Measurements from ENCODE around the gene GRM2.

Gene GRM2

DNA sequence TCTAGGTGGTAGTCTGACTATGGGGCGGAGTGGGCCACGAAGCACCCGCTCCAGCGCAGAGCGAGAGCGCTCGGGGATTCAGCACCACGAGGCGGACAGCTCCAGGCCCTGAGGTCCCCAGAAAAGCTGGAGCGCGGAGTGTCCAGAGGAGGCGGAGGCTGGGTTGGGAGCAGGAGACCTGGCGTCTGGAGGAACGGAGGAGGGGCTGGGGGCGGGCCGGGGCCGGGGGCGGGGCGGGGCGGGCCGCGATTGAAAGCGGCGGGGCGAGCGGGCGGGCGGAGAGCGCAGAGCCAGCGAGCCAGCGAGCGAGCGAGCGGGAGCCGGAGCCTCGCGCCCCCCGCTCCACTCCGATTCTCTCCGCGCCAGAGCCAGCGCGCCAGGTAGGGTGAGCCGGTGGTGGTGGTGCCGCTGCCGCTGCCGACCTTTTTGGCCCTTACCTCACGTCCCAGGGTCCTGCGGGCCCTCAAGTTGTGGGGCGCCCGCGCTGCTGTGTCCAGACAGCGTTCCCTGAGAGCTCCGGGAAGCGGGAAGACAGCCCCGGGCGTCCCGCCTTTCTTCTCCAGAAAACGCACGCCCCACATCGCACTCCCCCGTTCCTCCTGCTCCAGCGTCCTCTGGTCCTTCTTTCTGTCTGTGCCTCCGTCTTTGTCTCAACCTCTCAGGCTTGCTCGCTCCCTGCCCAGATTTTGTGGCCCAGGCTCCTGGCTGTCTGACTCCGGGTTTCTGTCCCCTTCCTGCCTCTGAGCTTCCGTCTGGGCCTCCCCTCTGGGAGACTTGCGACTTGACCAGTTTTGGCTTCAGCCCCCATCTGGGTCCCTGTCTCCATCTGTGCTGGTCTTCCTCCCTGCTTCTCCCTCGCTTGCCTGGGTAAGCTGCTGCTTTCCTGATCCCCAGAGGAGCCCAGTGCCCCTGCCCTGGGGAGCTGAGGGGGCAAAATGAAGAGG, at the start of gene GRM2:
TSS of gene GRM2 (plus strand) at position 281 of the 944 bp plus-strand sequence. CDS start 1,916 bp downstream, outside the sequence.
- peak; percentile 44 for DNase-seq

DNA sequence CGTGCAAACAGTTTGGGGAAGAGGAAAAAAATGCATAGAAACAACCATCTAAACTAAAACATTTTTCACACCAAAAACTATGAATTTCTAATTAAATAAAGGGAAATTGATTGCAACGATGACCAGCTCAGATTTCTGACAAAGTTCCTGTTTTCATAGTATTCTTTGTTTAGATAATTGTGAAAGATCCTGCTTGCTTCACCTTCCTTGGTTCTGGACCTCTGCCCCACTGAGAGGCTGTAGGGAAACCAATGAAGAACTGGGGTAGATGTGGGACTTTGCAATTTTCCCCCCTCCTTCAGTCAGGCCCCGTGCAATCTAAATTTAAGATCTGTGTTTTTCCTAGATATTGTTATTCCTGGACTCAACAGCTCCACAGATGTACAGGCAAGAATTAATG, 49.6 kb upstream of the GRM2 start:
- no peak for DNase-seq

DNA sequence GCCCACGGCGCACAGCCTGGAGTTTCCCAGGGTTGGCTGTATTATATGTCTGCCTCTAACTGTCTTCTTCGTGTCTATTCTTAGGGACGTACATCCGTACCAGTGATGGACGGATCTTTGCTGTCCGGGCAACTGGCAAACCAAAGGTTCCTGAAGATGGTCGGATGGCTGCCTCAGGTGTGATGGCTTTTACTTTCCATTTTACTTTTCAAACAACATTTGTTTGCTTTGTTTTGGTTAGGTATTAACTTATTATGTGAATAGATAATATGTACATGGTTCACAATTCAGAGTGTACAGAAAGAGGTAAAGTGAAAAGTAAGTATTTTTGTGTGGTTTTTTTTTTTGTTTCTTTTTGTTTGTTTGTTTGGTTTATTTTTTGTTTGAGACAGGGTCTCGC, 46.9 kb upstream of the GRM2 start:
- no peak for DNase-seq

DNA sequence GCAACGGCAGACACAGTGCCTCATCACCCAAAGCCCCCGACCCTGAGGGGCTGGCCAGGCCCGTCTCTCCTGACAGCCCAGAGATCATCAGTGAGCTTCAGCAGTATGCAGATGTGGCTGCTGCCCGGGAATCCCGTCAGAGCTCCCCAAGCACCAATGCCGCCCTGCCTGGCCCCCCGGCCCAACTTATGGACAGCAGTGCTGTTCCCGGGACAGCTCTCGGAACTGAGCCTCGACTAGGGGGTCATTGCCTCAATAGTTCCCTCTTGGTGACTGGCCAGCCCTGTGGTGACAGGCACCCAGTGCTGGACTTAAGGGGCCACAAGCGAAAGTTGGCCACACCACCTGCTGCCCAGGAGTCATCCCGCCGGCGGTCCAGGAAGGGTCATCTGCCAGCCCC, 44.4 kb upstream of the GRM2 start:
- DNase-seq = no peak

DNA sequence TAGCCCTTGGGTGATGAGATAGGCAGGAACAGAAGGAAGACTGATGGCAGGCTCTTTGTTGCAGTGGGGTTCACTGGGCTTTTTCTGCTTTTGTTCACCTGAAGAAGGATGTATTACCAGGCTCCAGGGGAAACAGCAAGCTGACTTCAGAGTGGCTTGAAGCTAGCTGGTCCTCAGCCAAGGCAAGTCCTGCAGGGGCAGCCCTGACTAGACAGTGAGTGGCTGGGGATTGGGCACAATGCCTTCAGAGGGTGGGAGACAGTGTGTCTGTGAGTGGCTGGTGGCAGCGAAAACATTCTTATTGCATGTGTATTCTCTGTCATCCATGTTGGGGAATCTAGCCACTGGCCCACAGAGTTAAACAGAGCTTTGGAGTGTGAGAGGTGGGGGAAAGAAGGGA, 38.1 kb upstream of the GRM2 start:
- DNase-seq = no peak

DNA sequence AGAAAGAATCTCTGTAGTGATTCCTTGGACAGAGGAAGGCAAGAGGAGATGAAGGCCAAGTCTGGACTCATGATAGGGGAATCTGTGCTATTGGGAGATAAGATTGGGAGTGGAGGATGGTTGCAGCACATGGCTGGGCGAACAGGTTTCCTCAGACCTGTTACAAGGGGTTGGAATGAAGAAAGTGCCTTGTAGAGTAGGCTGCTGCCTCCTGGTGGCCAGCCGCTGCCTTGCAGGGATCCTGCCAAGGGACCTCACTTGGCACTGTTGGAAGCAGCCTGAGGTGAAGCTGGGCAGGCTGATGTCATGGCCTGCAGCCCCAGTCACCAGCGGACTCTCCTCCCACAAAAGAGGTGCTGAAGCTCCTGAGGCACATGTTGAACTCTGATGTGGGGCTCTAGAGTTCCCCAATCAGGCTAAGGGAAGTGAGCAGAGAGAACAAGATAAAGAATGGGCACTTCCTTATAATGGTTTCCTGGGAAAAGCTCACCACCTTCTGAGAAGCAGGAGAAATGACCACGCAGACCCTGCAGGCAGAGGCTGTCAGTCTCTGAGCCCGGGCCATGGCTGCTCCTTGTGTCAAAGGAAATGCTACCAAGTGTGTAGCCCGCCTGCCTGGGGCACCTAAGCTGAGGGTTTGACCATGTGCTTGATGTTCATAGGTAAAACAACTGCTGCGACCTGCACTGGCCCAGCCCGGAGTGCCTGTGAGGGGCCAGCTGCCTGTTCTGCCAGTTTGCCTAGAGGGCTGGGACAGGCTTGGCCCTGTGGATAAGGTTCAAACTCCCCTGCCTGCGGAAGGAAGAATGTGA, 37.4 kb upstream of the GRM2 start:
- peak; percentile 82 for DNase-seq

DNA sequence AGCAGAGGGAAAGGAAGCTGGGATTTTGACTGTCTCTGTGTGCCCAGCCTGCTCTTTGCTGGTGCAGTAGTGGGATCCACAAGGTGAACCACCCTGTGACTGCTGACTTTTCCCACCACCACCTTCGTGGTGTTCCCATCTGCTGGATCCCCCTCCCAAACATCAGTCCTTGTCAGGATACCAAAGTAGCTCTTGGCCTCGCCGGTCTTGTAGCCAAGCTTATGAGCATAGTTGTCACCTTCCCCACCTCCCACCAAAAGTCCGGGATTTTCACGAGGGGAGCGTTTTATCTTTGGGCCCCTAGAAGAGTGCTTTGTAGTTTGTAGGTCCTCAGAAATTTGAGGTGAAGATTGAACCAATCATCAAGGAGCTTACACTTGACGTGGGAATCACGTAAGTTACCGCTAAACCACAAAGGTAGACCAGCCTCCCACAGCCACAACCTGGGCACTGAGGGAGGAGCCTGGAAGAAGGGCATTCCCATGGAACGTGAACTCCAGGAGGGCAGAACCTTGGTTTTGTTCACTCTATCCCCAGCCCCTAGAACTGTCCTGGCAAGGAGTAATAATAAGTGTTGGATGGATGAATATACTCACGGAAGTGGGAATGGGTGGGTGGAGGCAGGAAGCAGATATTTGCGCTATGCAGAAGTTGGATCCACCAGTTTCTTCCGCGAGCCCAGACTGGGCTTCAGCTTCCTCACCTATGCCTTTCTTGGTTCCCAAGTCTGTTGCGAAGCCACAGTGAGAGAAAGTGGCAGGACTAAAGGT, 36.6 kb upstream of the GRM2 start:
- DNase-seq = peak; percentile 31

DNA sequence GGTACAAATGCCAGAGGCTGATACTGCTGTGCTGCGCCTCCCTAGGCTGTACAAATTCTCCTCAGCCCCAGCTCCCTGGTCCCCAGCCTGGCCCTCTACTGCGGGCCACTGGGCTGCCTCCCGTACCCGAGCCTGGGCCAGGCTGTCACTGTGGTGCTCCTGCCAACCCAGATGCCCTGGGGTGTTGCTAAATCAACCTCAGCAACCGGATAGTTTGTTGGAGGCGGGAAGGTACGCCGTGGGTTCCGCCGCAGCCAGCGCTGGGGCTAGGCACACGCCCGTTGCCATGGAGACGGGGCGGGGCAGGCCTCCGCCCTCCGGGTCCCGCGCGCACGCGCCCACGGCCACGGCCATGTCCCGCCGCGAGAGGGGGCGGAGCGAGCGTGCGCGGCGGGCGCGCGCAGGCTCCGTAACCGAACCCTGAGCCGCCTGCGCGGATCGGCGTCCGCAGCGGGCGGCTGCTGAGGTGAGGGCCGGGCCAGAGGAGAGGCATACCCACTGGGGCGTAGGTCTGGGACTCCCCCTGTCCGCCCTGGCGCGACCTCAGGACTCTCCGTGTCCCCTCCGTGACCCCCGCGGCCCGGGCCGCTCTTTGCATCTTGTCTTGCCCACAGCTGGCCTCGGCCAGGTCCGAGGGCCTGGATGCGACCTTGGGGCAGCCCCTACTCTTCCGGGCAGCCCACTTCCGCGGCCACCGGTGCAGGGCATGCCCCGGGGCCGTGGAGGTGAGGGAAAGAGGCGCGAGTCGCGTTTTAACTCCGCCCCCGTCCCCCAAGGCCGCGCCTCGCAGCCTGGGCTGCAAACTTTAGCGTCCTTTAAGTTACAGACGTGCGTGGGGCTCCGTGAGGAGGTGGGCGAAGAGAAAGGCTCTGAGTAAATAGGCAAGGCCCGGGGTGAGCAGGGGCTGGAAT, 35.8 kb upstream of the GRM2 start, which contains the start of gene TEX264:
TSS of gene TEX264 (plus strand) at position 430 of the 911 bp plus-strand sequence. CDS start 3,053 bp downstream, outside the sequence.
- DNase-seq = peak; percentile 94

DNA sequence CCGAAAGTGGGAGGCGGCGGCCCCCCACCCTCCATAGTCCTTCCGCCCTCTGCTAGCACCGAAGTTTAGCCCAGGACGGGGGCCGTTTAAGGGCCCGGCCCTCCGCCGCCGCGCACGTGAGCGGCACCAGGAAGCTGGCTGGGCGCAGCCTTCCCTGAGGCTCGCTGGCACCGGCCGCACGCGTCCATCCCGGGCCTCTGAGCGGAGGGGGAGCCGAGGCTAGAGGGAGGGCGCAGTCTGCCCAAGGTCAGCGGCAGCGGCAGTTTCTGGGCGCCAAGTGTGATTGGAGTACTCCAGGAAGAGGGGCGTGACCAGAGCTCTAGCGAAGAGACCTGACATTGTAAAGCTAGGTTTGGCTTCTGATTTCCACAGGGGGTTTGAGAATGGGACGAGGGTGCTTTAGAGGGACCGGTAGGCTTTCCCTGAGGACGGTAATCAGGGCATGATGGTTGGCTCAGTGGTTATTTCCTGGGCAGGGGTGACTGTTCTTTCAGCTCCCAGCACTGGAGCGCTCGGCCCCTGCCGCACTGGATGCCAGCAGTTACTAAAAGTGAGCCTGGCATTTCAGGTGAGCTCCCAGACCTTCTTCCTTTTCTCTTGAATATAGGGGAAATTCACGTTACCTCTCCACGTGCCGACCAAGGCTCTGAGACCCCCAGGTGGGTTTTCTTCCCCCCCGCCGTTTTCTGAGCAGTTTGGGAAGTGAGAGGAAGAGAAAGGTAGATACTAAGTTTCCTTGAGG, 35.0 kb upstream of the GRM2 start:
- no peak for DNase-seq

DNA sequence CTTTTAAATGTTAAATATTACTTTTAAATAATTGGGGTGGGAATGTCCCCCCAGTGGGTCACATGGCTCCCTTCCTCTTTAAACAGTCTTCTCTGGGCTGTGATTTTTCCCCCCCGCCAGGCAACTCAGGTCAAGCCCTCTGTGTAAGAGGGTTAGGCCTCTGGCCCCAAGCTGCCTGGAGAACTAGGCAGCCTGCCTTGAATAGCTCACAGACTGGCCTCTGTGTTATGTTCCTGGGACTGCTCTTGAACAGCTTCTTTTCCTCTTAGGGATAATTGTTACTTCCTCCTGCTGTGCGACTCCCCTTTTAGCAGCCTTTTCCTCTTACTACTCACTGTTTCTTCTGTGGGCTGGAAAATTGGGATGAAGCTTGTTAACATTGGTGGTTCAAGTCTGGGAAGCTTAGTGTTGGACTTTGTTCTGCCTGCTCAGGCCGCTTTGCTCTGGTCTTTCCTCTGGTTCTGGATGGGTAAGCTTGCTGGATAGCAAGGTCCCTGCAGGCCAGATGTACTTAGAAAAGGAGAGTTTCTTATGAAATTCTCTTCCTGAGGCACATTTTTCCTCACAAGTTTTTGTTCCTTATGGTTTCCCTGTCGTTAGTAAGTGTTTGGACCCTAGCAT, 33.6 kb upstream of the GRM2 start:
- no peak for DNase-seq

DNA sequence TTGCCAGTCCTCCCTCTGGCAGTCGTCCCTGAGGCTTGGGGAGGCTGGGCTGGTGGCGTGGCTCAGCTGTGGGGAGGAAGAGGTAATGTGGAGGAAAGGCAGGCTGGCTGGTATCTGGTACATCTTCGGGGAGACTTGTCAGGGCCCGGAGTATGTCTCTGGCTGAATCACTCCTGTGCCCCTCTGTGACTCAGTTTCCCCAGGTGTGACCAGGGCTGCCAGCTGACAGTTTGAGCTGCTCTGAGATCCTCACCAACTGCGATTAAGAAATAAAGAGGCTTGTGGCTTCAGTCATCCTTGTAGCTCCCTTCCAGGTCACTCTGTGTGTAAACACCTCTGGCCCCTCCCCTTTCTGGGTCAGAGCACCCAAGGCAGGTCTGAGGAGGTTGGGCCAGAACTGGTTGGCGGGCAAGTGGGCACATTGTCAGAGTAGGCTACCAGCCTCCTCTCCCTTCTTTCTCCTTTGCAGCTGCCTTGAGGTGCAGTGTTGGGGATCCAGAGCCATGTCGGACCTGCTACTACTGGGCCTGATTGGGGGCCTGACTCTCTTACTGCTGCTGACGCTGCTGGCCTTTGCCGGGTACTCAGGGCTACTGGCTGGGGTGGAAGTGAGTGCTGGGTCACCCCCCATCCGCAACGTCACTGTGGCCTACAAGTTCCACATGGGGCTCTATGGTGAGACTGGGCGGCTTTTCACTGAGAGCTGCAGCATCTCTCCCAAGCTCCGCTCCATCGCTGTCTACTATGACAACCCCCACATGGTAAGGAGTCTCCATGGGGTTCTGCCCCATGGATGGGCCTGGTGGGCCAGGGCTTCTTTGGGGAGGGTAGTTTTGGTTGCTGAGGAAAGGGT, 32.8 kb upstream of the GRM2 start:
- peak; percentile 29 for DNase-seq

DNA sequence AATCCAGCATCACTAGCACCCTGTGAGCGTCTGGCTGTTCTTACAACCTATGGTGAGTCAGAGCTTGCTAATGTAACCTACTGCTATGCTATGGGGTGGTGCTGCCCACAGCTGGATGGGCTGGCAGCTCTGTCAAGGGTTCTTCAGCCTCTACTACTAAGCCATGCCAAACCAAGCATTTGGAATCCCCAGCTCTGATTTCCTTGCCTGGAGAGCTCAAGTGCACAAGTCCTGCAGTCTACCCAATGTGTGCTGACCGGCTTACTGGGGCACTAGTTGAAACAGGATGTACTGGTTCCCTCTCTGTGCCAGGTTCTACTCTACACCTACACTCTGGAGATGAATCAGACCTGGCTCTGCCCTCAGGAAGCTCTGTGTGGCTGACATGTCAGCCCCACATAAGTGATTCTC, 31.7 kb upstream of the GRM2 start:
- peak; percentile 36 for DNase-seq

DNA sequence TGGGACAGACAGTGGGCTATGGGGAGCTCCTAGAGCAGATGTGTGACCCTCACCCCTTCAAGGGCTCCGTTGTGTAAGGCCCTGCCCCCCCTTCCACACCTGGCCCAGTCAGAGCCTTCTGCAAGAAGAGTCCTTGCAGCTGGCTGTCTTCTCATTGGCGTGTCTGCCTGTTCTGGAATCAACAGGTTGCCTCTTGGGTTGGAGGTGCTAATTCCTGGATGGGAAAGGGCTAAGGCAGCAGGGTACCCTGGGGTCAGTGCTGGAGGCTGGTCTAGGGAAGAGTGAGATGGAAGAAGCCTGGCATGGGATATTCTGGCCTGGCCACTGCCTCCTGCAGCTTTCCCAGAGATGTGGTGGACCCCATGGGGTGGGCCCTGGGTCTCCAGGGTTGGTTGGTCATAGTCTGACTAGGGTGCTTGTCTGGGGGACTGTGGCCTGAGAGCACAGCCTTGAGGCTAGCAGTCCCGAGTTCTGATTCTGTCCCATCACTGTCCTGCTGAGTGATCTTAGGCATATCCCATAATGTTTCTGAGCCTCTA, 30.7 kb upstream of the GRM2 start:
- DNase-seq = peak; percentile 19

DNA sequence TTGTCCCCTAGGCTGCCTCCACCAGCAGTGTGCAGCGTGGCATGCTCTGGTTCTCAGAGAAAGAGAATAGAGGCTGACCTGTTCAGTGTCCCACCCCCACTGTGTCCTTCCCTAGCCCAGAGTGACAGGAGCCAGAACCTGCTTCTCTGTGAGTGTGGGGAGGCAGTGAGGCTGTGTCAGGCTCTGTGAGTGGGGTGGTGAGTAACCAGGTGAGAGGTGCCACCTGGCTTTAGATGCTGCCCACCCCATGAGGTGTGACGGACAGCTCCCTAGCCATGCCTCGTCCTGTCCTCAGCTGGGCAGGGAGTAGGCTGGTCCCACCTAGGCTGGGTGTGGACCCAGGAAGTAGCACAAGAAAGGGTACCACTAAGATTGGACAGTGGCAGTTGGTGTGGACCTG, 29.5 kb upstream of the GRM2 start:
- DNase-seq = no peak

DNA sequence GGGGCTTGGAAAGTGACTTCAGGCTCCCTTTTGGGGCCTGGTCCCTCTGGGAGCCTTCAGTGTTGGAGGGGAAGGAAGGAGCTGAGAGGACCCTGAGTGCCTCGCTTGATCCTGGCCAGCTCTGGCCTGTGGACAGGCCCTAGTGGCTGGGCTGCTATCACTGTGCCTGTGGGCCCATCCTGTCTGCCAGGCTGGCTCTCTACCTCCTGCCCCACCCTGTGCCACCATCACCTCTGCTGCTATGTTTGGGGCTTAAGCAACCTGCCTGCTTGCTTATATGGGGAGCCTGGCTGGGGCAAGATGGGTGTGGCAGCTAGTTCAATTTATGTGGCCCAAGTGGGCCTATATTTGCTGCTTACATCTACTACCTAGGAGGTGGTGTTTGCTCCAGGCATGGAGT, 28.7 kb upstream of the GRM2 start:
- DNase-seq = no peak

DNA sequence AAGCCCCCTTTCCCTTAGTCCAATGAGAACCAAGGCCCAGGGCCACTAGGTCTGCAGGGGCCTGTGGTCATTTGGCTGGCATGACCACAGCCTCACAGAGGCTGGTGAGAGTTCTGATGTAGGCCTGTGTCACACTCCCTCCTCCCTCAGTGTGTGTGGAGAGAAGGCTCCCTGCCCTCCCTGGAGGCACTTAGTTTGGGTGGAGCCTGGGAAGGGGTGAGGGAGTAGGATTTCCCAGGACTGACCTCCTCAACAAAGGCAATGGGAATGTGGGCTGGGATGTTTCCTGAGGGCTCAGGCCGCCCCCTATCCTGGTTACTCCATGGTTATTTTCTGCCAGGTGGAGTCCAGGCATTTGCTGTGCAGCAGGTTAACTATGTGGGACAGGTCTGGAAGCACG, 28.2 kb upstream of the GRM2 start:
- DNase-seq = no peak

DNA sequence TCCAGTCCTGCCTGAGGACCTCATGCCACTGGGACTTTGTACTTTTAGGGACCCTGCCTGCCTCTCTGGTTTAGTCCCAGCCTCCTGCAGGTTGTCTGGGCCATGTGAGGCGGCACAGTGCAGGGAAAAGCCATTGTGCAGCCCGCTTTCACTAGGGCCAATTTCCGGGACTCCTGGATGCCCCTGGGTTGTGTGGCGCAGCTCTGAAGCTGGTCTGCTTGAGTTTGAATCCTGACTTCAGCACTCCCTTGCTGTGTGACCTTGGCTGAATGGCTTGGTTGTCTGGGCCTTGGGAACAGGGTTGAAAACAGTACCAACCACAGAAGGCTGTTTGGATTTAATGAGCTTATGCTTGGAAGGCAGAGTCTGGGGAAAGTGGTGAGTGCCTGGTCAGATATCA, 27.6 kb upstream of the GRM2 start:
- no peak for DNase-seq

DNA sequence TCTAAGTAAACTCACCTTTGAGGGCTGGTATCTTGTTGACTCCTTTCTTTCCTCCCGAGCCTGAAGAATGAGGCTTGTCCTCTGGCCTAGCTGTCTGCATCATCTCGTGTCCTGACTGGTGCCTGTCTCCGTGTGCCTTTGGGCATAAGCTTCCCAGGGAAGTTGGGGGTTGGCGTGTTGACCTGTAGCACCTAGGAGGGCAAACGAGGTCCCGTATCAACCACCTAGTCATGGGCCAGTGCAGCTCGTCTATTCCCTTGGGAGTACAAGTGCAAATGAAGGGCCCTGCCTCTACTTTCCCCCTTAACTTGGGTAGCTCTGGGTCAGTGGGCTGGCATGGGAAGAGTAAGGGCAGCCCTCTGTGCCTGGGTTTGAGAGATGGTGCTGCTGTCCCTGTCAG, 27.1 kb upstream of the GRM2 start:
- DNase-seq = no peak

DNA sequence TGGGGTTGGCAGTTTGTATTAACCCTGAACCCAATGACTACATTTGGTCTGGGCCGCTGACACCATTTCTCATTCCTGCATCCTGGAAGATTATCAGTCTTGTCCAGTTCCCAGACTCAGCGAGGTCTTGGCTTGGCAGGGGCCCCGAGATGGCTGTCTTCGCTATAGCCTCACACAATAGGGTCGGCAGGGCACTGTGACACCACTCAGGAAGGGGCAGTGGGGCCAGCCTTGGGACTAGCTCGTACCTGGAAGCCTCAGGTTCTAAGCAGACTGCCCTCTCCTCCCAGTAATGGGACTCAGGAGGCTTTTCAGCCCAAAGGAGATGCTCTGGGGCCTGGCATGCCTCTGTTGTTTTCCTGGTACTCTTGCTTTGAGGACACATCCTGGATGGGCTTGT, 26.7 kb upstream of the GRM2 start:
- no peak for DNase-seq

Data from activated CD4-positive, CD25-positive, alpha-beta regulatory T cell treated with anti-CD3 and anti-CD28 coated beads, Interleukin-2, amount 50 U/mL, for 72 hours (primary cell).